ENCODE data around the gene EYA3.
"Not testable (repeated sequence)": the region's sequence is repeated elsewhere in the genome, so short reads cannot be mapped to it uniquely, and the experiment has no call there.

EYA3 gene

GRCh38 chr1:28027238-28027637 lies 61.2 kb downstream of the EYA3 start:
- no peak for DNase-seq

GRCh38 chr1:28026329-28026728 lies 62.1 kb downstream of the EYA3 start:
- DNase-seq = no peak

GRCh38 chr1:28021064-28021463 lies 67.3 kb downstream of the EYA3 start:
- DNase-seq = no peak

DNA sequence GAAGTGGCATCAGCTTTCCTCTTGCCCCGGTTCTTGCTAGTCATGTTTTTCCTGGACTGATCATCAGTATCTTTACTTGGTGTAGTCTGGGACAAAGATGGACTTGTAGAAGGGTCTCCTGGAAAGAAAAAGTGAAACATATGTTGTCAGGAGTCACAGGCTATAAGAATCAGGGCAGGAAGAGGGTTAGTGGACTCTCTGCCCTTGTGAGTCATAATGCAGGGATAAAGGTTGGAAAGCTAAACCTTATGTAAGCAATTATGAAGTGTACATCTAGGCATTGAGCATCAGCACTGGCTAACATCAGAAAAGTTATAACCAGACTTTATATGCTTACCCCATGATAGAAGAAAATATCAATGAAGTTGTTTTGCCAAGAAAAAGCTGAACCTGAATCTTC lies 77.4 kb downstream of the EYA3 start:
- DNase-seq = no peak

- DNase-seq = not testable (repeated sequence)
These were observed 85.3 kb downstream of the EYA3 start for GRCh38 chr1:28003117-28003516.

DNA sequence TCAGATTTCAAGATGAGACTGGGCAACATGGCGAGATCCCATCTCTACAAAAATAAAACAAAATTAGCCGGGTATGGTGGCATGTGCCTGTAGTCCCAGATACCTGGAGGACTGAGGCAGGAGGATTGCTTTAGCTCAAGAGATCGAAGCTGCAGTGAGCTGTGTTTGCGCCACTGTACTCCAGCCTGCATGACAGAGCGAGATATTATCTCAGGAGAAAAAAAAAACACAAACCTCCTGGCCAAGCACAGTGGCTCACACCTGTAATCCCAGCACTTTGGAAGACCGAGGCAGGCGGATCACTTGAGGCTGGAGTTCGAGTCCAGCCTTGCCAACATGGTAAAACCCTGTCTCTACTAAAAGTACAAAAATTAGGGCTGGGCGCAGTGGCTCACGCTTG lies 85.8 kb downstream of the EYA3 start:
- no peak for DNase-seq

DNA sequence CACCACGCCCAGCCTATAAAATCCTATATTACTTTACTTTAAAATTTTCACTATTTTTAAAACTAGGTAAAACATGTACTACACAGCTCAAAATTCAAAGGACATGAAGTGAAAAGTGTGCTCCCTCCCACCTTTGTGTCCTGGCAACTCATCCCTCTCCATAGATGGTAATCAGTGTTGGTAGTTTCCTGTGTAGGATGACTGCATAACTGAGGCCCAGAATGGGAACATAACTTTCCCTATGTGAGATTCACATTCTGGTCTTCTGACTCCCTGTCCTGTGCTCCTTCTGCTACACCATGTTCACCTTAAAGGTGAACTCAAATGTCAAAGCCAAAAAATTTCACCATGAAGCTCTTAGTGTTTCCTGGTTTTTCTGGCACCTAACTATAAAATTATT lies 89.4 kb downstream of the EYA3 start:
- no peak for DNase-seq

- not testable (repeated sequence) for DNase-seq
These were observed 93.9 kb downstream of the EYA3 start for GRCh38 chr1:27994526-27994925.

GRCh38 chr1:27994060-27994459 lies 94.3 kb downstream of the EYA3 start:
- DNase-seq = no peak

DNA sequence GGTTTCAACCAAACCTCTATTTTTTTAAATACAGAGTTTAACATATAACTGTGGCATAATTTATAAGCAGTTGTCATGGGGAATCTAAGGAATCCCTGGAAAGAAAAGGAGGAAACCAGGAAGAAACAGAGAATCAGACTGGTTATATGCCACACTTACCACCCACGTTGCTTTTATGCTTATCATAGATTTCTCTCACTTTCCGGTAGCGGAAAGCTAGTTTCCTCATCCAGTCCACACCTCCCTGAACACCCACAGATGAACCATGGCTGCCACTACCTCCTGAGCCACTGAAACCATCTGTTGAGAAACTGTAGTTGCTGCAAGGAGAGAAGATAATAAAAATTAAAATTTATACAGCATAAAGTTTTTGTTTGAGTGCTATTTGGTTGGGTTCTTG lies 95.2 kb downstream of the EYA3 start:
- DNase-seq = no peak

DNA sequence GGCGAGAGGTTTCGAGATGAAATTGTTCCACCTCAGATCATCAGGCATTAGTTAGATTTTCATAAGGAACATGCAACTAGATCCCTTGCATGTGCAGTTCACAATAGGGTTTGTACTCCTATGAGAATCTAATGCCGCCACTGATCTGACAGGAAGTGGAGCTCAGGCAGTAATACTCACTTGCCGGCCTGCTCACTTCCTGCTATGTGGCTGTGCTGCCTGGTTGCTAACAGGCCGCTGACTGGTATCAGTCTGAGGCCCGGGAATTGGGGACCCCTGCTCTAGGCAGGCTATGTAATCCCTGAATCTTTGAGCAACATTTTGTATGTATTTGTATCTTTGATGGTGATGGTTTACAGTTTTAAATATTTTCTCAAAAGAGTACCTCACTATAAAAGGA lies 96.1 kb downstream of the EYA3 start:
- no peak for DNase-seq

DNA sequence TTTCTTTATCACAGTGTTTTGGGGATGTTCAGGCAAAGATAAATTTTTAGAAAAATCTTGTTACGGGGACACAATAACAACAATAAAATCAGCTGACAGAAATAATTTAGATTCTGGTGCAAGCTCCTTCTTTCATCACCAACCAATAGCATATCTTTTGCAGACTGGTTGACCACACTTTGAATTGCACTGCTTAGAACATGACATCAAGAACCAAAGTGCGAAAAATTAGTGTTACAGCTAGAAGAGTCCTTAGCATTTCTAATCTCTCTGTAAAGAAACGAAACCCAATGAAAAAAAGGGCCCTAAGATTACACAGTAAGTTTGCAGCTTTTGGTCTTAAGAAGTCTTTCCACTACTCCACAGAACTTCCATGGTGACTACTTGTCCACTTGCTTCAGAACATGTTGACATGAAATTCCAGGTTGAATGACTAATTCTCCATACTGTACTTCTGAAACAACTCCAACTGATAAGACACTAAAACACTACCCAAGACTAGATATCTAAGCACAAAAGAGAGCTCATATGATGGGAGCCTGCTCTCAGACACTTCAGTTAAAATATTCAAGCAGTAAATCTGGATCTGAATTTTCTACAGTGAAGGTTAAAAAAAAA lies 97.4 kb downstream of the EYA3 start:
- no peak for DNase-seq

- DNase-seq = no peak
These were observed 107.3 kb downstream of the EYA3 start for GRCh38 chr1:27981145-27981544.

DNA sequence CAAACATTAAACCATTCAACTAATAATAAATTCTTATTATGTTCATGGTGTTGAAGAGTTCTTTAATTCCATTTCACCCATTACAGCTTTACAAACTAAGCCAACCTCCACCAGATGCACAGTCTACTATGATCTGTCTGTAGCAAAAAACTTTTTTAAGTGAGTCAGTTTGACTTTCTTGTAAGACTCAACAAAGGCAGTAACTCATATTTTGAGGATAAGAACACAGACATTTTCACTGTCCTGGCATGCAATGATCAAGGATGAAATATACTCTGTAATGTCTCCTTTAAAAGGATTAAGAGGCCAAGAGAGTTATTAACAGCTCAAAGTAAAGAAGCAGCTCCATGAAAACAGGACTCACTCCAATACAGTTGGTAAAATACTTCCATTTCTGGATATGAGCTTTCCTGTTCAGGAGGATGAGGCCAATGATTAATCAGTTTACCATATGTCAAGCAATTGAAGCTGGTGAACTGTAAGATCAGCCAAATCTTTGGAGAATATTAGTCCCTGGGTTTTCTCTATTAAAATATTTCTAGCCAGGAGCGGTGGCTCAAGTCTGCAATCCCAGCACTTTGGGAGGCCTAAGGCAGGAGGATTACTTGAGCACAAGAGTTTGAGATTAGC lies 108.1 kb downstream of the EYA3 start:
- no peak for DNase-seq

DNA sequence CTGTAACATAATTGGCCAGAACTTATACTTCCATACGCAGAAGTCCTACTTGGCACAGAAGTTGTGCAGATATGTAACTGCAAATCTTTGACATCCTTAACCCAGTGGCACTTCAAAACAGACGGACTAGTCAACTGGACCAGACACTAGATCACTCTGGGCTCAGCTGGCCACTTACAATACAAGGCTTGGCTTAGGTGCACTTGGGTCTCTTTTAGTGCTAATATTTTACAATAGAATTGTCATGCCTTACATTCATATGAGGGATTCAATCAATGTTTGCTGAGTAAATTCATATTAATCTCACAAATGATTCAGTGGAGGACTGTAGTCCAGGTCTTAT lies 108.6 kb downstream of the EYA3 start:
- DNase-seq = no peak

GRCh38 chr1:27979151-27979858 lies 109.1 kb downstream of the EYA3 start:
- DNase-seq = no peak

DNA sequence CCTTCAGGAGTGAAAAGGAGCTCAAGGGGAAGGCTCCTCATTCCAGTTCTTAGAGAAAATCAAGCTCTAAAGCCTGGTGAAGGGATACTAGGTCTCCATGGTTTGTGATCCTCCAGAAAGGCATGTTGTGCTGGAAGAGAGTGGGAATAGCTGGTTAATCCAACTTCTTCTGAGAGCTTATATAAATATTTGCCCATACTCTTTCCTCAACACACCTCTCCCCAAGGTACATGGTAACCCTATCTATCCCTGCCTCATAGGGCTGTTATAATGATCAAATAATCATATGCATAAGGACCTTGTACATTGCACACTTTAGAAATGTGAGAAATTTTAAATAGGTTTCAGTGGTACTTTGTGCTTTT lies 114.0 kb downstream of the EYA3 start:
- DNase-seq = no peak

- no peak for DNase-seq
These were observed 114.5 kb downstream of the EYA3 start for GRCh38 chr1:27973771-27974416.

GRCh38 chr1:27972141-27972540 lies 116.3 kb downstream of the EYA3 start:
- no peak for DNase-seq

GRCh38 chr1:27971674-27972073 lies 116.7 kb downstream of the EYA3 start:
- DNase-seq = no peak

GRCh38 chr1:27970401-27970800 lies 118.0 kb downstream of the EYA3 start:
- no peak for DNase-seq

GRCh38 chr1:27968692-27969091 lies 119.7 kb downstream of the EYA3 start:
- DNase-seq = no peak

- no peak for DNase-seq
These were observed 120.4 kb downstream of the EYA3 start for GRCh38 chr1:27967884-27968466.
